Esophagus muscularis mucosa (tissue), 4 donors: ENCODE results near the gene ARHGAP21. TPM values are rescaled to one million over a fixed set of nuclear protein-coding genes. Genes with fewer than 3 reads are reported as not detected.

Experiments
- DNase-seq: peaks from one replicate; pipeline ENCODE4 v3.0.0-alpha.2; 2017; ENCODE audit errors: extremely low spot score
- H3K27ac ChIP-seq, 4 donors: fragments of 200-600 bp; sonication (generic); replicated peaks in 1 of 4; 1 replicate in 3 of 4; 2 replicates in 1 of 4; pipeline ENCODE4 v1.5.1; 2016 to 2019; ENCODE audit warnings: mild to moderate bottlenecking in 1 of 4
- H3K27me3 ChIP-seq, 4 donors: fragments of 200-600 bp; sonication (generic); one replicate each; pipeline versions ENCODE4 v1.5.1 to v1.6.0; 2016 to 2019
- H3K36me3 ChIP-seq, 4 donors: fragments of 200-600 bp; sonication (generic); one replicate each; pipeline ENCODE4 v1.5.1; 2016 to 2019
- H3K4me1 ChIP-seq, 4 donors: fragments of 200-600 bp; sonication (generic); one replicate each; pipeline ENCODE4 v1.5.1; 2016 to 2019
- H3K4me3 ChIP-seq, 4 donors: fragments of 200-600 bp; sonication (generic); 1 replicate in 2 of 4; 2 replicates in 2 of 4; pipeline ENCODE4 v1.5.1; 2016 to 2019; ENCODE audit warnings: mild to moderate bottlenecking in 4 of 4, moderate library complexity in 1 of 4
- H3K9me3 ChIP-seq, 4 donors: fragments of 200-600 bp; sonication (generic); 1 replicate in 3 of 4; 2 replicates in 1 of 4; pipeline ENCODE4 v1.5.1; 2016 to 2019
- CTCF ChIP-seq, 3 experiments: fragments of 200-600 bp in 2 of 3; fragments of 450-650 bp in 1 of 3; sonication (generic) in 2 of 3; IDR thresholded peaks; one replicate each; pipeline ENCODE4 v1.5.1; 2017 to 2019; ENCODE audit warnings: antibody characterized with exemption in 3 of 3, mild to moderate bottlenecking in 2 of 3, moderate library complexity in 1 of 3
- EP300 ChIP-seq: sonication (generic); formaldehyde crosslinking; IDR thresholded peaks from one replicate; pipeline ENCODE4 v1.6.1; 2017; ENCODE audit warnings: antibody characterized with exemption
- POLR2A ChIP-seq: fragments of 450-650 bp; IDR thresholded peaks from one replicate; pipeline ENCODE4 v1.6.1; 2017; ENCODE audit warnings: antibody characterized with exemption, moderate library complexity, mild to moderate bottlenecking, low read depth
- POLR2AphosphoS5 ChIP-seq, 2 donors: sonication (generic); formaldehyde crosslinking; IDR thresholded peaks; one replicate each; pipeline ENCODE4 v1.6.1; 2017; ENCODE audit warnings: antibody characterized with exemption in 2 of 2
- WGBS: methylation state at CpG from one replicate; pipeline ENCODE4 v1.1.5; 2018; 5-methylcytosine and 5-hydroxymethylcytosine counted together
- intact Hi-C: fragments of 100-400 bp; cut with DNase I; formaldehyde crosslinking; loops from one replicate; pipeline ENCODE4 v1.15.1; 2023
- total RNA-seq, 4 donors: library from RNA; depleted of rRNA; stranded (reverse); fragments of >200 nt; gene quantifications; one replicate each; pipeline versions ENCODE4 v1.1.0 to v1.2.1, GENCODE V29; 2016

The ARHGAP21 gene
- total RNA-seq, 4 donors from 2014 or later: 52.7 to 65.7 (median 61.1) TPM

- Histone ChIP-seq H3K4me1 (peaks cover 32 to 45% (median 41%) of the 10 kb centered on the region in 4 donors), H3K36me3 (peaks cover 0 to 6% (median 0%) of the 10 kb centered on the region in 4 donors), H3K9me3 (no peaks in the 10 kb centered on the region), H3K27me3 (no peaks in the 10 kb centered on the region), H3K27ac (peak overlapping the region; percentile 94 to 98 (median 98)), H3K4me3 (peak overlapping the region; percentile 64 to 91 (median 86))
- TF ChIP-seq POLR2A (no peak), POLR2AphosphoS5 (IDR thresholded peaks at IDR 0.05) (no peak), CTCF (IDR thresholded peaks at IDR 0.05) (no peak)
- intact Hi-C loops: loop anchor here (5.0 kb wide), 4 partner anchors 81 to 359 kb away; partner anchors contain the start of genes ENKUR, PRTFDC1 and THNSL1
- no CpG with 5 or more reads among the region's 70 CpGs for WGBS
- DNase-seq: no peak
These were observed 300 bp downstream of the ARHGAP21 start for GRCh38 chr10:24723386-24723787.

- 0% methylated on average over 1 of the region's 84 CpGs for WGBS
- intact Hi-C loops: loop anchor here (5.0 kb wide), 4 partner anchors 81 to 359 kb away; partner anchors contain the start of genes ENKUR, PRTFDC1 and THNSL1
- H3K27ac ChIP-seq: peak overlapping the region; percentile 94 to 98 (median 98)
- DNase-seq: no peak
- H3K4me3 ChIP-seq: peak overlapping the region; percentile 64 to 91 (median 86)
- no peaks in the 10 kb centered on the region for H3K9me3 ChIP-seq
- peaks cover 0 to 6% (median 0%) of the 10 kb centered on the region in 4 donors for H3K36me3 ChIP-seq
- TF ChIP-seq POLR2AphosphoS5 (IDR thresholded peaks at IDR 0.05) (peak; percentile 8 to 47), CTCF (IDR thresholded peaks at IDR 0.05) (no peak)
- H3K27me3 ChIP-seq: no peaks in the 10 kb centered on the region
- H3K4me1 ChIP-seq: peaks cover 37 to 51% (median 47%) of the 10 kb centered on the region in 4 donors
These were observed 856 bp downstream of the ARHGAP21 start for GRCh38 chr10:24722676-24723385.

GRCh38 chr10:24722131-24722675 lies 1.5 kb downstream of the ARHGAP21 start:
- TF ChIP-seq POLR2A (no peak), CTCF (IDR thresholded peaks at IDR 0.05) (no peak), POLR2AphosphoS5 (IDR thresholded peaks at IDR 0.05) (no peak)
- WGBS: 3% methylated on average over 18 of the region's 19 CpGs
- H3K4me3 ChIP-seq: peak overlapping the region; percentile 64 to 91 (median 86)
- H3K4me1 ChIP-seq: peaks cover 41 to 57% (median 53%) of the 10 kb centered on the region in 4 donors
- no peaks in the 10 kb centered on the region for H3K9me3 ChIP-seq
- intact Hi-C loops: loop anchor here (5.0 kb wide), 4 partner anchors 80 to 360 kb away; partner anchors contain the start of genes ENKUR, PRTFDC1 and THNSL1
- no peaks in the 10 kb centered on the region for H3K27me3 ChIP-seq
- peak; percentile 84 for DNase-seq
- peaks cover 0 to 6% (median 0%) of the 10 kb centered on the region in 4 donors for H3K36me3 ChIP-seq
- H3K27ac ChIP-seq: peak overlapping the region; percentile 94 to 98 (median 98)

- no peaks in the 10 kb centered on the region for H3K27me3 ChIP-seq
- H3K27ac ChIP-seq: peak overlapping the region; percentile 94 to 98 (median 98)
- peaks cover 0 to 6% (median 0%) of the 10 kb centered on the region in 4 donors for H3K36me3 ChIP-seq
- H3K9me3 ChIP-seq: no peaks in the 10 kb centered on the region
- intact Hi-C loops: loop anchor here (5.0 kb wide), 4 partner anchors 79 to 361 kb away; partner anchors contain the start of genes ENKUR, PRTFDC1 and THNSL1
- TF ChIP-seq CTCF (IDR thresholded peaks at IDR 0.05) (no peak), EP300 (no peak), POLR2A (no peak), POLR2AphosphoS5 (IDR thresholded peaks at IDR 0.05) (no peak)
- peaks cover 48 to 63% (median 60%) of the 10 kb centered on the region in 4 donors for H3K4me1 ChIP-seq
- peak; percentile 92 for DNase-seq
- H3K4me3 ChIP-seq: peak overlapping the region; percentile 64 to 91 (median 86)
- WGBS: 14% methylated on average over 19 of the region's 35 CpGs
These were observed 2.2 kb downstream of the ARHGAP21 start for GRCh38 chr10:24721229-24722106.
